HAP-1 (cell line): ENCODE measurements around the gene TSPEAR.

Experiments
- DNase-seq, 2 experiments: peaks; one replicate each; pipeline ENCODE4 v3.0.0-alpha.2; 2016 to 2020; ENCODE audit warnings: low spot score in 2 of 2
- H3K27me3 ChIP-seq: fragments of 250-450 bp; sonication (Bioruptor Pico); 2 replicates; pipeline ENCODE4 v1.5.1; 2020; ENCODE audit warnings: low read depth, mild to moderate bottlenecking, moderate library complexity
- H3K36me3 ChIP-seq: fragments of 250-450 bp; sonication (Bioruptor Pico); replicated peaks from 2 replicates; pipeline ENCODE4 v1.5.1; 2020; ENCODE audit warnings: mild to moderate bottlenecking
- H3K4me1 ChIP-seq: fragments of 250-450 bp; sonication (Bioruptor Pico); 2 replicates; pipeline ENCODE4 v1.5.1; 2020; ENCODE audit warnings: mild to moderate bottlenecking
- H3K4me3 ChIP-seq: fragments of 250-450 bp; sonication (Bioruptor Pico); 2 replicates; pipeline ENCODE4 v1.5.1; 2020; ENCODE audit warnings: mild to moderate bottlenecking, moderate library complexity
- H3K9me3 ChIP-seq: fragments of 250-450 bp; sonication (Bioruptor Pico); 2 replicates; pipeline ENCODE4 v1.5.1; 2020; ENCODE audit warnings: mild to moderate bottlenecking, moderate library complexity
- in situ Hi-C: fragments of 300-500 bp; cut with MboI; formaldehyde crosslinking; loops from 3 replicates; pipeline ENCODE4 v1.14.3; 2020; ENCODE audit warnings: low sequenced_read_pairs, inconsistent platforms, mixed read lengths

TSPEAR gene

DNA sequence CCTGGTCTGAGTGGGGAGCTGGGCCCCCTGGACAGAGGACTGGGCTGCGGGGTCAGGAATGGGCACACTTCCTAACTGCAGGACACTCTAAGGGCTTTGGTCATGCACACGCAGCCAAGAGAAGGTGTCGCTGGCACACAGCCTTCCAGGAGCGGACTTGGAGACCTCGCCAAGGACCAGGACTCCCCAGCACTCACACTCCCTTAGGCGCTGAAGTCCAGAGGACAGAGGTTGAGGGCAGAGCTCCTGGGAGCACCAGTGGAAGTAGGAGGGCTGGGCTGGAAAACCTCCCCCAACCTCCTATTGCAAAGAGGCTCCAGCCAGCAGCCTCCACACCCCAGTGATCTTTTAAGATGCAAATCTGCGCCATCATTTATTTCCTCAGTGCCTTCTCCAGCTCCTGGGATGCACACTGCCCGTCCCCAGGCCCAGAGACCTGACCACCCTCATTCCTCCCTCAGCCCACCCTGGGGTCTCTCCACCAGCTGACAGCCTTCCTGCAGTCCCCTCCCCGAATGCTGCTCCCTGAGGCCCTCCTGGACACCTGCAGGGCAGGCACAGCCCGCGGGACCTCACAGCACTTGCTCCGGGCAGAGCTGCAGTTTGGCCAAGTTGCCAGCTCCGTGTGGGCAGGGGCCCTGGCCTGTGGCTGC lies 3.0 kb downstream of the TSPEAR start:
- H3K27me3 ChIP-seq: peaks cover 78% of the 10 kb centered on the region
- H3K4me1 ChIP-seq: no peaks in the 10 kb centered on the region
- no peak overlapping the region for H3K4me3 ChIP-seq
- no peaks in the 10 kb centered on the region for H3K9me3 ChIP-seq
- H3K36me3 ChIP-seq: no peaks in the 10 kb centered on the region
- DNase-seq: peak in 1 of 2 experiments; percentile 11
- in situ Hi-C loops: loop anchor here (10.0 kb wide), 1 partner anchor 64 kb away; the partner anchor contains the start of gene KRTAP10-11

DNA sequence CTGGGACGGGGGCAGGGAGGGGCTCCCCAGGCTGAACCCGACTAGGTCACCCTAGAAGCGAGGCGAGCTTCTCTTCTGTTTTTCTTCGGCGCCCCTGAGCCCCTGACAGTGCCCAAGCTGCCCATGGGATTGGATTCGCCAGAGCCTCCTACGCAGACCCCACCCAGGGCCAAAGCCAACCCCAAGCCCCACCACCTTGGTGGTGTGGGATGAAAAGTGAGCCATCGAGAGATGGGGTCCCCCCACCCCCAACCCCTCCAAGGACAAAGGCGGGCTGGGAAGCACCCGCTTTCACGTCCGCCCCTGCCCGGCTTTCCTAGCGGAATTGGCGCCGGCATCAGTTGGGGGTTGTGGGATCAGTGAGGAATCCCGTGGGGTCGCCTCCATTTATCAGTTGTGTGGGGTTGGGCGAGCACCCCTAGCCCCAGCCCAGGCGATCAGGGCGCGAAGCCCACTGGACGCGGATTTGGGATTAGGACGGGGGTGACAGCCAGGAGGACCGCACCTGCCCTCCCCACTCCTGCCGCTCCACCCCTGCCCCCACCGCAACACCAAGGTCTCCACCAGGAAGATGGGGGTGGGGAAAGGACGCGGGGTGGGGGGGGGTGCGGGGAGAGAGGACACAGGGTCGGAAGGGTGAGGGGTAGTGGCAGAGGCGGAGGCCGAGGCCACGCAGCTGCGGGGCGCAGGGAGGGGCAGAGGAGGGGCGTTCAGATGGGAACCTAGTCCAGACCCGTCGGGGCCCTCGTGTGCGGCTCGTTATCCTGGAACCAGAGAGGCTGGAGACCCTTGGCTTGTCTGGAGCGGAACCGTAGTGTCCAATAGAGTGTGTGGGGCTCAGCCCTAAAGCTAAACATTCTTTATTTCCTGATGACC lies 4.4 kb downstream of the TSPEAR start:
- in situ Hi-C loops: loop anchor here (10.0 kb wide), 1 partner anchor 62 kb away; the partner anchor contains the start of gene KRTAP10-11
- Histone ChIP-seq H3K36me3 (no peaks in the 10 kb centered on the region), H3K9me3 (no peaks in the 10 kb centered on the region), H3K4me3 (no peak overlapping the region), H3K27me3 (peaks cover 65% of the 10 kb centered on the region), H3K4me1 (no peaks in the 10 kb centered on the region)
- DNase-seq: no peak

DNA sequence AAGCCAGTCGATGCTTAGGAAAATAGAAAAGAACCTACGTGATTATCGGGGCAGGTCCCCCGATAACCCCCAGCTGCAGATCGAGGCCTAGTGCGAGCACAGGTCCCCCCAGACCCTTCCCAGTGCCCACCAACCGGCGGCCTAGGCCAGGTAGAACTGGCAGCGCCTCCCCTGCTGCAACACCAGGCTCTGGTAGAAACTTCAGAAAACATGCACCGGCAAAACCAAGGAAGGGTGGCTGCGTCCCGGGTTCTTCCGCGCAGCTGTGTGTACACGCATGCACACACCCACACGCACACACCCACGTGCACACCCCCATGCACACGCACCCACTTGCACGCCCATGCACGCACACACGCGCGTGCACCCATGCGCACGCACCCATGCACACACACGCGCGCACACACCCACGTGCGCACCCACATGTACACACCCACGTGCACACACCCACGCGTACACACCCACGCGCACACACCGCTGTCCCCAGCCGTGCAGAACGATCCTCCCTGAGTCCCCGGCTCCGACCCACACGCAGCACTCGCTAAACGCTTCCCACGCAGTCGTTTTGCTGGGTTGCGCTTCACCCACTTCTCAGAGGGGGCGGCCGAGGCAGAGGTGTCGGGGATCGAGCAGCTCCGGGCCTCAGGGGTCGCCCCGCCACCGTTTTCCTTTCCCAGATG lies 5.2 kb downstream of the TSPEAR start:
- no peak overlapping the region for H3K4me3 ChIP-seq
- H3K4me1 ChIP-seq: no peaks in the 10 kb centered on the region
- peaks cover 61% of the 10 kb centered on the region for H3K27me3 ChIP-seq

DNA sequence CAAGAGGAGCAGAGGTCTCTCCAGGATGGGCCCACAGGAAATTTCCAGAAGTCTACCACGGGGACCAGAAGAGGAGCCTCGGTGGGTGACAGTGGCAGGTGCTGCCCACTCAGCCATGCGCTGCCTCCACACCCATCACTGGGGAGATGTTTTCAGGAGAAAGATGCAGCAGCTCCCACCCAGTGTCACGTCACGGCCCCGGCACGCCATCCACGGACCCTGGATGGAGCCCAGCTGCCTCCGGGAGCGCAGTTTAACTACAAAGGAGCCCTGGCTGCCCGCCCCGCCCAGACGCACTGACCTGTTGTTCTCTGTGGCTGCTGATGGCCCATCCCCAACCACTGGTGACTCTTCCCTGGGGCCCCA lies 6.8 kb downstream of the TSPEAR start:
- H3K4me3 ChIP-seq: no peak overlapping the region
- in situ Hi-C loops: loop anchor here (10.0 kb wide), 1 partner anchor 60 kb away; the partner anchor contains the start of gene KRTAP10-11
- no peak for DNase-seq
- H3K36me3 ChIP-seq: no peaks in the 10 kb centered on the region
- H3K27me3 ChIP-seq: peaks cover 57% of the 10 kb centered on the region
- no peaks in the 10 kb centered on the region for H3K9me3 ChIP-seq
- H3K4me1 ChIP-seq: no peaks in the 10 kb centered on the region

More for the DNA sequence above, 5.2 kb downstream of the TSPEAR start:
- in situ Hi-C loops: loop anchor here (10.0 kb wide), 1 partner anchor 61 kb away; the partner anchor contains the start of gene KRTAP10-11
- no peak for DNase-seq
- H3K9me3 ChIP-seq: no peaks in the 10 kb centered on the region
- no peaks in the 10 kb centered on the region for H3K36me3 ChIP-seq

DNA sequence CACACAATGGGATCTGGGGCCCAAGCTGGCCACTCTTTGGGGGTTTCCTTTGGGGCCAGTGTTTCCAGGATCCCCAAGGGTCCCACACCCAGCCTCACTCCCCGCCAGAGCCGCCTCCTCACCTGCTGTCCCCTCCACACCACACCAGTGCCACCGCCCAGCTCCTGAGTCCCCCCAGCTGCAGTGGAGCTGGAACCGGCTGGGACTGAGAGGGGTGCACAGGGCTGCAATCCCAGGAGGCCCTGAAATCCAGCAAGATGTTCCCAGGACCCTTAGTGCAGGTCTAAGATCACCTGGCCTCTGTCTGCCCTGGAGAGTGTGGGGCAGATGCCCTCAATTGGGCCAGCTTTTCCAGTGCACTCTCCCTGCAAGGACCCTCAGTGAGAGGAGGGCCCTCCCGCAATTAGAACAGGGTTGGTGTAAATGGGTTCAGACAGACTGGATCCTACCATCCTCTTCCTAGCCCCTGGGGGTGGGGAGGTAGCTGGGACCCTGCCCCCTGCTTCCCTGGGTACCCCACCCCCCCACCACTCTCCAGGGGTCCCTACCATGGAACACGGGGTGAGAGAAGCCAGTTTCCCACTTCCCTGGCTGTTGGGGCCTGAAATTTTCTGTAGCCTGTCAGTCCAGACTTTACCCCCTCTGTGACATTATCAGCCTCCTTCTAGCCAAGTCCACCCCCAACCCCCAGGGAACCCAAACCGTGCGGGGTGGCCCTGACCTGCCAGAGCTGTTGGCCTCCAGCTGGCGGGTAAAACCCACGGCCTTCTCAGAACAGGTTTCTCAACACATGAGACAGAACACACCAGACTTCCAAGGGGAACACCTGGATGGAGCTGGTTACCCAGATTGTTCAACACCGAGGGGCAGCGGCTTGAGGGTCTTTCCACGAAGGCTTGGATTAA lies 7.4 kb downstream of the TSPEAR start:
- Histone ChIP-seq H3K36me3 (no peaks in the 10 kb centered on the region), H3K9me3 (no peaks in the 10 kb centered on the region), H3K4me3 (no peak overlapping the region), H3K27me3 (peaks cover 51% of the 10 kb centered on the region), H3K4me1 (no peaks in the 10 kb centered on the region)
- no peak for DNase-seq
- in situ Hi-C loops: loop anchor here (10.0 kb wide), 1 partner anchor 59 kb away; the partner anchor contains the start of gene KRTAP10-11

DNA sequence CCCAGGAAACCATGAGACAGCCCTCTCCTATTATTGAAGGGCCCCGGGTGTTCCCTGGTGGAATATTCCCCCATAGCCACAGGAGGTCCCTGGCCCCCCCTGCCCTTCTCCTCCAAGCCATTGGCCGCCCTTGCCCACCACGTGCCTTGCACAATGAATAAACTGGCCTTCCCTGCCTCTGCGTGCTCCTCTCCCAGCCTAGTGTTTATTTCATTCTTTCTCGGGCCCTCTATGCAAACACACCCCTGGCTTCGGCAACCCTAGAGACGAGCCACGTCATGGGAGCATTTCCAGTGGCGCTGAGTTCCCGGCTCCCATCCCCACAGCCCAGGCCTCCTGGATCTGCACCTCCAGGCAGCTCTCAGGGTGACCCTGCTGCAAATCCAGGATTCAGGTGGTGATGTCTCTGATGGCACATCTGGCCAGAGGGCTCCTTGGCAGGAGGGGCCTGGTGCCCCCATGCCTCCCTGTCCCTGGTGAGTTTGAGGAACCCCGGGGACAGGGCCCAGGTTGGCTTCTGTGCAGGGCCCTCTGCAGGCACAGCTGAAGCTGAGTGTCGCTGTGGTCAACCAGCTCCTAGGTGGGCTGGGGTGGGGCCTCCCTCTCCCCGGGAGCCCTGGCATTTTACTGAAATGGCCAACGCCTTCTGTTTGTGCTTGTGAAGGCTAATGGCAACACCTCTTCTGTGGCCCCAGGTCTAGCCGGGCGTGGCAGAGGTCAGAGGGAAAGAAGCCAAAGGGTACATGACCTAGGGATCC lies 8.2 kb downstream of the TSPEAR start:
- Histone ChIP-seq H3K4me3 (no peak overlapping the region), H3K4me1 (no peaks in the 10 kb centered on the region), H3K36me3 (no peaks in the 10 kb centered on the region), H3K9me3 (no peaks in the 10 kb centered on the region), H3K27me3 (peaks cover 49% of the 10 kb centered on the region)
- no peak for DNase-seq
- in situ Hi-C loops: loop anchor here (10.0 kb wide), 1 partner anchor 58 kb away; the partner anchor contains the start of gene KRTAP10-11

DNA sequence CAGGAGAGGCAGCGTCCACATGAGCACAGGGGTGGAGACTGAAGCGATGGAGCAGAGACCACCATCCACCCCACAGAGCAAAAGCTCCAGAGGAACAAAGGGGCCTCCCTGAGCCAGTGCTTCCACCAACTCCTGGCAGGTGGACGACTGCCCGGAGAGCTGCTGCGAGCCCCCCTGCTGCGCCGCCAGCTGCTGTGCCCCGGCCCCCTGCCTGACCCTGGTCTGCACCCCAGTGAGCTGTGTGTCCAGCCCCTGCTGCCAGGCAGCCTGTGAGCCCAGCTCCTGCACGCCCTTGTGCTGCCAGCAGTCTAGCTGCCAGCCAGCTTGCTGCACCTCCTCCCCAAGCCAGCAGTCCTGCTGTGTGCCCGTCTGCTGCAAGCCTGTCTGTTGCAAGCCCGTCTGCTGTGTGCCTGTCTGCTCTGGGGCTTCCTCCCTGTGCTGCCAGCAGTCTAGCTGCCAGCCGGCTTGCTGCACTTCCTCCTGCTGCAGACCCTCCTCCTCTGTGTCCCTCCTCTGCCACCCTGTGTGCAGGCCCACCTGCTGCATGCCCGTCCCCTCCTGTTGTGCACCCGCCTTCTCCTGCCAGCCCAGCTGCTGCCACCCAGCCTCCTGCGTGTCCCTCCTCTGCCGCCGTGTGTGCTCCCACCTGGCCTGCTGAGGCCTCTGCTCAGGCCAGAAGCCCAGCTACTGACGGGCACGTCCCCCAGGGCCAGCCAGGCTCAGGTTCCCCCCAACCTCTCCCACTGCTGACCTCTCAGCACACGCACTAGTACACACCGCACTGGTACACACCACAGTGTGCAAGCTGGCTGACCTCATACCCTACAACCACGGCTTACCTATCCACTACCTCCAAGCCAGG lies 9.0 kb downstream of the TSPEAR start:
- no peak for DNase-seq
- H3K9me3 ChIP-seq: no peaks in the 10 kb centered on the region
- in situ Hi-C loops: loop anchor here (10.0 kb wide), 1 partner anchor 58 kb away; the partner anchor contains the start of gene KRTAP10-11
- no peaks in the 10 kb centered on the region for H3K36me3 ChIP-seq
- peaks cover 48% of the 10 kb centered on the region for H3K27me3 ChIP-seq
- H3K4me1 ChIP-seq: no peaks in the 10 kb centered on the region
- H3K4me3 ChIP-seq: no peak overlapping the region

DNA sequence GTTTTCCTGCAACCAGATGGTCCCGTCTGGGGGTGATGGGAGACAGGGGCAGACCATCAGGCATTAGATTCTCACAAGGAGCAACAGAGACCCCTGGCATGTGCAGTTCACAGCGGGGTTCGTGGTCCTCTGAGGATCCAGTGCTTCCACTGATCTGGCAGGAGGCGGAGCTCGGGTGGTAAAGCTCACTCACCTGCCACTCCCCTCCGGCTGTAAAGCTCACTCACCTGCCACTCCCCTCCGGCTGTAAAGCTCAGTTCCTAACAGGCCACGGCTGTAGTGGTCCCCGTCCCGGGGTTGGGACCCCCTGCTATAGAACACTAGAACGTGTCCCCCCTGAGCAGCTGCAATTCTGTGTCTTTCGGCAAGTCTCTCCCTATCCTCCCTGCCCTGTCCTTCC lies 9.8 kb downstream of the TSPEAR start:
- in situ Hi-C loops: loop anchor here (10.0 kb wide), 1 partner anchor 57 kb away; the partner anchor contains the start of gene KRTAP10-11
- Histone ChIP-seq H3K4me3 (no peak overlapping the region), H3K4me1 (no peaks in the 10 kb centered on the region), H3K9me3 (no peaks in the 10 kb centered on the region), H3K36me3 (no peaks in the 10 kb centered on the region), H3K27me3 (peaks cover 46% of the 10 kb centered on the region)
- DNase-seq: no peak

DNA sequence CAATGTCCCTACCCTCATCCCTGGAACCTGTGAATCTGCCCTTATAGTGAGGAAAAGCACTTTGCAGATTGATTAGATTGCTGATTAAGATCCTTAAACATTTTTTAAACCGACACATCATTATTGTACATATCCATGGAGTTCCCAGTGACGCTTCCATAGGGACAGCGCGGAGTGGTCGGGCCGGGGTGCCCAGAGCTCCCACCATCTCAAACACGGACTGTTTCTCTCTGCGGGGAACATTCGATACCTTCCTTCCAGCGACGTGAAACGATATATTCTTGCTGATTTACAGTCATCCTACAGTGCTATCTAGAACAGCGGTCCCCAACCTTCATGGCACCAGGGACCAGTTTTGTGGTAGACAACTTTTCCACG lies 10.4 kb downstream of the TSPEAR start:
- no peaks in the 10 kb centered on the region for H3K36me3 ChIP-seq
- in situ Hi-C loops: loop anchor here (10.0 kb wide), 1 partner anchor 56 kb away; the partner anchor contains the start of gene KRTAP10-11
- DNase-seq: no peak
- no peaks in the 10 kb centered on the region for H3K4me1 ChIP-seq
- H3K27me3 ChIP-seq: peaks cover 44% of the 10 kb centered on the region
- no peaks in the 10 kb centered on the region for H3K9me3 ChIP-seq
- H3K4me3 ChIP-seq: no peak overlapping the region

DNA sequence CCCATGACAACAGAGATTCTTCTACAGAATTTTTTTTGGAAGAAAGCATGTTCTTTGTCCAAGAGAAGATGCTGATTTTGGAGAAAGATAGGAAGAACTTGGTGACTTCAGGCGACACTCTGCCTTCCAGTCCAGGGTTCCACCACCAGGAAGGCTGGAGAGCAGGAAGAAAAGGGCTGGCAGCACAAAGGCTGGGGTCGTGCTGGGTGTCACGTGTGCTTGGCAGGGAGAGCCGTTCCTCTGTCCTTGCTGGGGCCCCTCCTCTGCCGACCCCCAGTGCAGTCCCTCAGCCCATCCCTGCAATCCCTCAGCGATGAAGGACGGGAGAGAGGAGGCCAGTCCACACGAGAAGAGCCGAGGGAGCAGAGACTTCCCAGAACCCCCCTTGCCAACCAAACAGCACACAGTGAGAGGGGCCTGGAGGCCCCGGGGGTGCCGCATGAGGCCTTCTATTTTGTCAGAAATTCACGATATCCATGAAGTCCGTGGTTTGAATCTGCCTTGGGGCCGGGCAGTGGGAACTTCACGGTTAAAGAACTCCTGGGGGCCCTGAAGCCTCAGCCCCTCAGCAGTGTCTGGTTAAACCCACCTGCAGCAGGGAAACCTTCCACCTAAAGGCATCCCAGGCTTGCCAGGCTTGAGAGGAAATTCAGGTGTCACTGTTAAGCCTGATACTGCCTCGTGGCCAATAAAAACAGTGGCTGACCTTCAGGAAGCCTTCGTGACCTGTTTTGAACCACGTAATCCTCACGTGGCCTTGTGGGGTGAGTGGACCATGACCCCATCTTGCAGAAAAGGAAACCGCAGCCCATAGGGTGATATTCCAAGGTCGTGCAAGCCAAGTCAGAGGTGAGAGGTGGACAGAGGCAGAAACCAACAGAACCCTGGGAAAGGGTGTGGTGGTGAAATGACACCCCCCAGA lies 11.0 kb downstream of the TSPEAR start:
- in situ Hi-C loops: loop anchor here (10.0 kb wide), 1 partner anchor 56 kb away; the partner anchor contains the start of gene KRTAP10-11
- Histone ChIP-seq H3K4me1 (no peaks in the 10 kb centered on the region), H3K9me3 (no peaks in the 10 kb centered on the region), H3K36me3 (no peaks in the 10 kb centered on the region), H3K4me3 (no peak overlapping the region), H3K27me3 (peaks cover 43% of the 10 kb centered on the region)
- no peak for DNase-seq
